PFSK-1 (cell line): ENCODE results near the gene CNTN5.

Experiments
- FOXP2 ChIP-seq: optimal IDR thresholded peaks from 2 replicates; pipeline ENCODE3; 2011; ENCODE audit warnings: borderline replicate concordance, control low read depth, inconsistent platforms; ENCODE audit not compliant: insufficient read depth; ENCODE audit errors: extremely low read length, extremely low read depth
- POLR2AphosphoS5 ChIP-seq: IDR thresholded peaks from 2 replicates; pipeline ENCODE4 v1.6.1; 2012; ENCODE audit warnings: low read depth, mild to moderate bottlenecking, control low read depth, low read length, moderate library complexity
- REST ChIP-seq, 2 experiments: IDR thresholded peaks; 2 replicates each; pipeline versions ENCODE4 v1.6.1 to v1.8.0; 2011 to 2012; ENCODE audit warnings: low read depth in 2 of 2, low read length in 2 of 2, control low read depth in 1 of 2, inconsistent platforms in 1 of 2, mild to moderate bottlenecking in 1 of 2, moderate library complexity in 1 of 2; ENCODE audit not compliant: insufficient read depth in 1 of 2
- SIN3A ChIP-seq: IDR thresholded peaks from 2 replicates; pipeline ENCODE4 v1.6.1; 2012; ENCODE audit warnings: mild to moderate bottlenecking, low read length, moderate library complexity, borderline replicate concordance; ENCODE audit not compliant: insufficient read depth
- TAF1 ChIP-seq: IDR thresholded peaks from 2 replicates; pipeline ENCODE4 v1.6.1; 2012; ENCODE audit warnings: low read length, control low read depth, borderline replicate concordance; ENCODE audit not compliant: insufficient read depth

CNTN5 gene

DNA sequence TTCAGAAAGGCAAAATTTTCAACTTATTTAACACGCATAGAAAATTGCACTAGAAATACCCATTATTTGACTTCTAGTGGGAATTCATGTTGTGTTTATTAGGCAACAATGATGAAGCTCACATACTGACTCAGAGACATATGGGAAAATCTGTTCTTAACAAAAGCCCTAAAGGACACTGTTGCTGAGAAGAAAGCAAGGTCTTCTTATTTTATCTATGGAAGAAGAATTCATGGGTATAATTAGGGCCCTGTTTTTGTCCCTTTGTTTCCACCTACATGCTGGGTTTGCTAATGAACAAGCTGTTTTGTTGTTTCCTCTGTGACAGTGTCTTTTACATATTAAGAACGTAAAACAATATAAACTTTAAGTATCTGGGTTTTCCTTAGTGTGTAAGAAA lies 1059.6 kb downstream of the CNTN5 start:
- no peak for TF ChIP-seq TAF1
- no peak for TF ChIP-seq REST (IDR thresholded peaks at IDR 0.05; ENCODE audit: insufficient read depth in 1 of 2, low read depth in 2 of 2, low read length in 2 of 2)
- no peak for TF ChIP-seq POLR2AphosphoS5
- TF ChIP-seq SIN3A = no peak
- no peak for TF ChIP-seq FOXP2

DNA sequence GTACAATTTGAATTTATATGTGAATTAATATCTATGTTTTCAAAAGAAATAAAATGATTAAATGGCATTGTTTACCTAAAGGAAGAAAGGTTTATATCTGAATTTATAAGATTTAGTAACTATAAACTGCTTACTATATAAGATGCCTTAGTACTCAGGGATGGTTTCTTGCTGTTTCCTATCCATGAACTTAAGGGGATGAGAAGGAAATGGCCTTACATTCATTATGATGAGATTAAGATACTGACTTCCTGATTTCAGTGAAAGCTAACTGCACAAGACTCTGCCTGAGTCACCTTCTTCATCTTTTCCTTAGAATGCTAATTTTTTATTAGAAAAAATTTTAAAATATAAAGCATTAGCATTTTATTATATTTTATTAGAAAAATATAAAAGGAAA lies 1060.1 kb downstream of the CNTN5 start:
- TF ChIP-seq FOXP2 (no peak), TAF1 (no peak), REST (IDR thresholded peaks at IDR 0.05; ENCODE audit: insufficient read depth in 1 of 2, low read depth in 2 of 2, low read length in 2 of 2) (no peak), POLR2AphosphoS5 (no peak), SIN3A (no peak)

GRCh38 chr11:100093698-100094097 lies 1072.9 kb downstream of the CNTN5 start:
- TF ChIP-seq SIN3A (no peak), POLR2AphosphoS5 (no peak), TAF1 (no peak), FOXP2 (no peak), REST (IDR thresholded peaks at IDR 0.05; ENCODE audit: insufficient read depth in 1 of 2, low read depth in 2 of 2, low read length in 2 of 2) (no peak)

- TF ChIP-seq POLR2AphosphoS5 (no peak), FOXP2 (no peak), REST (IDR thresholded peaks at IDR 0.05; ENCODE audit: insufficient read depth in 1 of 2, low read depth in 2 of 2, low read length in 2 of 2) (no peak), SIN3A (no peak), TAF1 (no peak)
Observed at GRCh38 chr11:100094121-100094865, 1073.5 kb downstream of the CNTN5 start.

GRCh38 chr11:100095809-100096208 lies 1075.1 kb downstream of the CNTN5 start:
- TF ChIP-seq REST (IDR thresholded peaks at IDR 0.05; ENCODE audit: insufficient read depth in 1 of 2, low read depth in 2 of 2, low read length in 2 of 2) = no peak
- TF ChIP-seq FOXP2 = no peak
